ENCODE data around the gene VSIR.

The VSIR gene

GRCh38 chr10:71806704-71807556, 33.6 kb upstream of the VSIR start:
- DNase-seq (ENCODE audit: low spot score) = no peak

- no peak for DNase-seq (ENCODE audit: low spot score)
These were observed 32.7 kb upstream of the VSIR start for GRCh38 chr10:71805776-71806703.

- DNase-seq (ENCODE audit: low spot score) = no peak
These were observed 30.8 kb upstream of the VSIR start for GRCh38 chr10:71804077-71804476.

GRCh38 chr10:71802715-71803488, 29.6 kb upstream of the VSIR start:
- no peak for DNase-seq (ENCODE audit: low spot score)

- no peak for DNase-seq (ENCODE audit: low spot score)
These were observed 28.9 kb upstream of the VSIR start for GRCh38 chr10:71802235-71802634.

GRCh38 chr10:71801361-71801760, 28.0 kb upstream of the VSIR start:
- DNase-seq (ENCODE audit: low spot score) = no peak

- DNase-seq (ENCODE audit: low spot score) = no peak
These were observed 26.5 kb upstream of the VSIR start for GRCh38 chr10:71799608-71800453.

- DNase-seq (ENCODE audit: low spot score) = no peak
These were observed 25.8 kb upstream of the VSIR start for GRCh38 chr10:71799112-71799511.

GRCh38 chr10:71798308-71798624, 24.9 kb upstream of the VSIR start:
- DNase-seq (ENCODE audit: low spot score) = no peak

GRCh38 chr10:71797533-71798307, 24.4 kb upstream of the VSIR start:
- no peak for DNase-seq (ENCODE audit: low spot score)

- DNase-seq (ENCODE audit: low spot score) = no peak
These were observed 23.6 kb upstream of the VSIR start for GRCh38 chr10:71796749-71797405.

- DNase-seq (ENCODE audit: low spot score) = no peak
These were observed 21.9 kb upstream of the VSIR start for GRCh38 chr10:71795248-71795647.

GRCh38 chr10:71790749-71791440, 17.6 kb upstream of the VSIR start:
- no peak for DNase-seq (ENCODE audit: low spot score)

- no peak for DNase-seq (ENCODE audit: low spot score)
These were observed 16.6 kb upstream of the VSIR start for GRCh38 chr10:71789871-71790270.

GRCh38 chr10:71788954-71789353, 15.6 kb upstream of the VSIR start:
- no peak for DNase-seq (ENCODE audit: low spot score)

- no peak for DNase-seq (ENCODE audit: low spot score)
These were observed 11.5 kb upstream of the VSIR start for GRCh38 chr10:71784679-71785272.

GRCh38 chr10:71783917-71784678, 10.8 kb upstream of the VSIR start:
- no peak for DNase-seq (ENCODE audit: low spot score)

GRCh38 chr10:71782917-71783490, 9.7 kb upstream of the VSIR start:
- DNase-seq (ENCODE audit: low spot score) = no peak

Measured in CD4-positive, alpha-beta T cell treated with Interleukin-2 at 100 ng/mL for 4 hours (primary cell).